H1 (cell line): Measurements from ENCODE around the gene ASXL1.

Experiments
- ATF2 ChIP-seq: IDR thresholded peaks from 2 replicates; pipeline ENCODE4 v1.6.1; 2012; ENCODE audit warnings: low read length, inconsistent platforms
- EGR1 ChIP-seq: IDR thresholded peaks from 2 replicates; pipeline ENCODE4 v1.6.1; 2011; ENCODE audit warnings: low read depth, low read length, borderline replicate concordance
- EZH2 ChIP-seq: fragments of 200-600 bp; sonication (generic); IDR thresholded peaks from 2 replicates; pipeline ENCODE4 v1.7.1; 2012; ENCODE audit warnings: low read depth, mild to moderate bottlenecking, moderate library complexity, low read length, inconsistent platforms; ENCODE audit not compliant: severe bottlenecking
- HDAC2 ChIP-seq, 2 experiments: fragments of 300-600 bp in 1 of 2; sonication (generic) in 1 of 2; IDR thresholded peaks; 2 replicates each; pipeline ENCODE4 v1.6.1; 2011 to 2012; ENCODE audit warnings: low read depth in 2 of 2, low read length in 2 of 2, mild to moderate bottlenecking in 2 of 2, moderate library complexity in 2 of 2, borderline replicate concordance in 1 of 2, inconsistent platforms in 1 of 2
- KDM1A ChIP-seq: fragments of 200-600, 300-600 bp; sonication (generic); IDR thresholded peaks from 2 replicates; pipeline ENCODE4 v1.7.1; 2016; ENCODE audit warnings: mild to moderate bottlenecking, low read length, borderline replicate concordance
- POLR2AphosphoS5 ChIP-seq: IDR thresholded peaks from 2 replicates; pipeline ENCODE4 v1.6.1; 2011; ENCODE audit warnings: low read depth, low read length
- TF ChIP-seq, protein P1 (sequence below), 3 experiments: IDR thresholded peaks; 1 replicate in 2 of 3; 2 replicates in 1 of 3; pipeline versions ENCODE4 v1.5.1 to v1.6.1; 2011; ENCODE audit warnings: low read length in 3 of 3, mild to moderate bottlenecking in 3 of 3, inconsistent platforms in 2 of 3, low read depth in 1 of 3, moderate library complexity in 1 of 3; ENCODE audit not compliant: insufficient read depth in 1 of 3; ENCODE audit errors: control extremely low read depth in 1 of 3

- TF ChIP-seq ATF2 (no peak), POLR2AphosphoS5 (no peak), EGR1 (no peak), EZH2 (no peak), HDAC2 (IDR thresholded peaks at IDR 0.05; ENCODE audit: borderline replicate concordance in 1 of 2, low read depth in 2 of 2, low read length in 2 of 2) (no peak), KDM1A (no peak)
- TF ChIP-seq, protein P1, sequence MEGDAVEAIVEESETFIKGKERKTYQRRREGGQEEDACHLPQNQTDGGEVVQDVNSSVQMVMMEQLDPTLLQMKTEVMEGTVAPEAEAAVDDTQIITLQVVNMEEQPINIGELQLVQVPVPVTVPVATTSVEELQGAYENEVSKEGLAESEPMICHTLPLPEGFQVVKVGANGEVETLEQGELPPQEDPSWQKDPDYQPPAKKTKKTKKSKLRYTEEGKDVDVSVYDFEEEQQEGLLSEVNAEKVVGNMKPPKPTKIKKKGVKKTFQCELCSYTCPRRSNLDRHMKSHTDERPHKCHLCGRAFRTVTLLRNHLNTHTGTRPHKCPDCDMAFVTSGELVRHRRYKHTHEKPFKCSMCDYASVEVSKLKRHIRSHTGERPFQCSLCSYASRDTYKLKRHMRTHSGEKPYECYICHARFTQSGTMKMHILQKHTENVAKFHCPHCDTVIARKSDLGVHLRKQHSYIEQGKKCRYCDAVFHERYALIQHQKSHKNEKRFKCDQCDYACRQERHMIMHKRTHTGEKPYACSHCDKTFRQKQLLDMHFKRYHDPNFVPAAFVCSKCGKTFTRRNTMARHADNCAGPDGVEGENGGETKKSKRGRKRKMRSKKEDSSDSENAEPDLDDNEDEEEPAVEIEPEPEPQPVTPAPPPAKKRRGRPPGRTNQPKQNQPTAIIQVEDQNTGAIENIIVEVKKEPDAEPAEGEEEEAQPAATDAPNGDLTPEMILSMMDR (IDR thresholded peaks at IDR 0.05; ENCODE audit: control extremely low read depth in 1 of 3, insufficient read depth in 1 of 3, low read depth in 1 of 3, low read length in 3 of 3), result no peak
Measured at GRCh38 chr20:32462900-32463641, 104.9 kb downstream of the ASXL1 start.
